COLO829 (cell line): ENCODE results near the gene FIP1L1.
A peak's percentile ranks its signal among the peaks of the same experiment; 100 is the strongest.

ENCODE experiments used
- DNase-seq: peaks from one replicate; pipeline ENCODE4 v3.0.0; 2012; ENCODE audit warnings: low spot score

The FIP1L1 gene

DNA sequence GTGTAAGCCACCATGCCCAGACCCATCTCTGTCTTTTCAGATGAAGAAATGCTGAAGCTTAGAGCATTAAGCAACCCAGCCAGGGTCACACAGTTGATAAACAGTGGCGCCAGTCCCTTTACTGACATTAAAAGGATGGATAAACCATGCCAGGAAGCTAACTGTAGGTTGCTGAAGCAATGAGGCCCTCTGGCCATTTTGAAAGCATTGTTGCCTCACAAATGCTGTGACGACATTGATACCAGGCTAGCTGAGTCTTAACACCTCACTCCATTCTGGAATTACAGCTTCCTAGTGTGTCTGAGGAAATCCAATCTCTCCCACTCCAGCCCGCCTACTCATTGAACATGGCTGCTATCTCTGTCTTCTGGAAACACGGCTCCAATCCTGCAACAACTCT, 124.1 kb downstream of the FIP1L1 start:
- no peak for DNase-seq

- no peak for DNase-seq
Observed at GRCh38 chr4:53502094-53502493, 124.7 kb downstream of the FIP1L1 start.

GRCh38 chr4:53505947-53506346, 128.5 kb downstream of the FIP1L1 start:
- DNase-seq, result no peak

- DNase-seq, result no peak
Observed at GRCh38 chr4:53507058-53507457, 129.6 kb downstream of the FIP1L1 start.

GRCh38 chr4:53507671-53508286, 130.3 kb downstream of the FIP1L1 start:
- DNase-seq, result peak; percentile 50

DNA sequence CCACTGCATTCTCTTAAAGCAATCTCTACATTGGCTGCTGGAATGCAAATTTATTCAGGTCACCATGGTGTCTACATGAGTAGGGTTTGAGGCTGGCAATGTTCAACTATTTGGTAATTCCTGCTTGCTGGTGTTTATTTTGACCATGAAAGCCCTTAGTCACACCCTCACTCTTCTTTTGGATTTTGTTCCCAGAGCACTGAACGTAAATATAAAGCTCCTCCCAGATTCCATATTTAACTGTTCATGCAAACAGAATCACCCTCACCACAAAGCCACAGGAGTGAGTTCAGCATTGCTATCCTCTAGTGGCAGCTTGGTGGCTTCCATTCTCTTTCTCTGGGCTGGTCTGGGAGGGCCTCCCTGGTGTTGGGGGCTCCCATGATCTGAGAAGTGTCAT, 131.0 kb downstream of the FIP1L1 start:
- no peak for DNase-seq

- DNase-seq, result no peak
Observed at GRCh38 chr4:53510321-53510720, 132.9 kb downstream of the FIP1L1 start.
